Measurements from ENCODE around the gene TMEM150B.

The TMEM150B gene, protein sequence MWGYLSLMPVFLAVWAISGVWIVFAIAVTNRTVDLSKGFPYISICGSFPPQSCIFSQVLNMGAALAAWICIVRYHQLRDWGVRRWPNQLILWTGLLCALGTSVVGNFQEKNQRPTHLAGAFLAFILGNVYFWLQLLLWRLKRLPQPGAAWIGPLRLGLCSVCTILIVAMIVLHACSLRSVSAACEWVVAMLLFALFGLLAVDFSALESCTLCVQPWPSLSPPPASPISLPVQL

DNA sequence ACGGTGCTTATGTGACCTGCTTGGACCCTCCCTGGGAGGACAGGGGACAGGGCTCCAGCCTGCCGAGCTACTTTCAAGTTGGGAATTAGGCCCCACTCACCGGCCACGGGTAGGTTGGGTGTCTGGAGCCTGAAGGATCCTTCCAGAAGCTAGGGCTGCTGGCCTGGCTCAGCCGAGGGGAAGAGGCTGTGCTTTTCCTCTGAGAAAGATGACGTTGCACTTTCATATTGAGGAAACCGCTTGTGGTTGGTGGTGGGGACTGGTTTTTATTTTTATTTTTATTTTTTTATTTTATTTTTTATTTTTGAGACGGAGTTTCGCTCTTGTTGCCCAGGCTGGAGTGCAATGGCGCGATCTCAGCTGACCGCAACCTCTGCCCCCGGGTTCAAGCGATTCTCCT lies at the start of gene TMEM150B:
TSS of gene TMEM150B (minus strand) at position 170 of the 400 bp plus-strand sequence. CDS start 4,305 bp downstream, outside the sequence.
- DNase-seq = no peak

DNA sequence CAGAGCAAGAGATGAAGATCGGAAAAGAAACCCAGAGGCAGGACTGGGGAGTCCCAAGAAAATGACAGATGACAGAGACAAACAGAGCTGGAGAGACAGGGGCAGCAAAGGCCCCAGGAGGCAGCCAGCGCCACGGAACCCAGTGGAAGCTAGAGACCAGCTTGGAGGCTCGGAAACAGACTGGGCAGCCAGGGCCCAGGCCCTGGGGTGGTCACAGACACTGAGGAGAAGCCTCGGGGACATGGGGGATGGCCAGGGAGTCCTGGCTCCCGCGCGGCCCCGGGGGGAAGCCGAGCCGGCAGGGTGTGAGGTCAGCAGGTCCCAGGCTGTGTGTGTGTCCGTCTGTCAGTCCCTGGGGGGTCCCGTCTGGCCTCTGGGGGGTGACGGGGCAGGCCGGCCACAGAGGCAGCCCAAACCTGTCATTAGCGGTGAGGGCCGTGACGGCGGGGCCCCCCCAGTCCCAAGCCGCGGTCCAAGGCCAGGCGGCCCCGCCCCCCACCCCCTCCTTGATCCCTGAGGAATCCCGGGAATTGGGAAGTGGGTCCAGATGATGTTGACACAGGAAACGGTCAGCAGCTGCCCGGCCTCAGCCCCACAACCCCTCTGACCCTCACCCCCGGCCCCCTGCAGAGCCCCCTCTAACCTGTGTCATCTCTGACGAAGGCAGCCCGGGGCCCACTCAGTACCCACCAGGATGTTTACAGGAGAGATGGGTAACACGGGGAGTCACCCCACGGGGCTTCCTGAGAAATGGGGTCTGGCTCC lies 49.0 kb upstream of the TMEM150B start:
- no peak for DNase-seq

DNA sequence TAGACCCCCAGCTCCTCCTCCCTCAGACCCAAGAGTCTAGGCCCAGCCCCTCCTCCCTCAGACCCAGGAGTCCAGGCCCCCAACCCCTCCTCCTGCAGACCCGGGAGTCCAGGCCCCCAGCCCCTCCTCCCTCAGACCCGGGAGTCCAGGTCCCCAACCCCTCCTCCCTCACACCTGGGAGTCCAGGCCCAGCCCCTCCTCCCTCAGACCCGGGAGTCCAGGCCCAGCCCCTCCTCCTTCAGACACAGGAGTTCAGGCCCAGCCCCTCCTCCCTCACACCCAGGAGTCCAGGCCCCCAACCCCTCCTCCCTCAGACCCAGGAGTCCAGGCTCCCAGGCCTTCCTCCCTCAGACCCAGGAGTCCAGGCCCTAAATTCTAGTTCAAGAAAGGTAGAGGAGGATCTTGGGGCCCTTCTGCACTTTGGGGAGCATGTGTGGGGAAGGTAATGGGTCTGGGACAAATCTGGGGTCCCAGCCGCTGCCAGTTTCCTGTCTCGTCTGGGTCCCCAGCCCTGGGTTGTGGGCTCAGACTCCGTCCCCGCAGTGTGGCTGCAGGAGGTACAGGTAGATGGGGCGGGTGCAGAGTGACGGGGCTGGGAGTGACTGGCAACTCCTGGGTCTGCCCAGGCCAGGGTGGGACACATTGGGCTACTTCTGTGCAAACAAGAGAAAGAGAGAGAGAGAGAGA lies 48.3 kb upstream of the TMEM150B start:
- no peak for DNase-seq

DNA sequence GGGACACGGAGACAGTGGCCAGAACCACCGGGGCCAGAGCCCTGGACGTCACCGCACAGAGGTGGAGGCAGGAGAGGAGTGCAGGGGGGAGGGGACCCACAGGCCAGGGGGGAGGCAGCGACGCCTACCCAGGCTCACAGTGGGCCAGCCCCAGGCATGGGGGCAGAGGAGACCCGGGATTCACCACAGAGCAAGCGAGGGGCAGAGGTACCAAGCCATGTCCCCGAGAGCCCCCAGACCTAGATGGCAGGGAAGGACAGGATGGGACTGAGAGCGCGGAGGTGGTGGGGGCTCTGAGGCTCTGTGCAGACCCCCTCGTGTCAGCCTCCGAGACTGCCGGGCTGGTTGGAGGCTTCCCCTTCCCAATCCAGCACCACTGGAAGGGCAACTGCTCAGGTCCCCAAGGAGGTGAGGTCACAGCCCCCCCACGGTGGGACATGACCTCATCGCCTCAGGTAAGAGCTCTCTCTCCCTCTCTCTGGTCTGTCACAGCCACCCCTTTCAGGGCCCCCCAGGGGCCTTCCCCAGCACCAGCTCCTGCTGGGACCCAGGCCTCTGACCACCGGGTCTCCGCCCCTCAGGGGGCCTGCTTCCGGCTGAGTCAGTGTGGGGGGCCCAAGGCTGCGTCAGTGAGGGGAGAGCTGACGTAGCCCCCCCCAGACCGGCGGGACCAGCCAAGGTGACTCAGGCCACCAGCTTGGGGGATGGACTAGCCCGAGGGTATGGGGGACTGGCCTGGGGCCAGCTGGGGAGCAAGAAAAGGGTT lies 47.4 kb upstream of the TMEM150B start:
- no peak for DNase-seq

DNA sequence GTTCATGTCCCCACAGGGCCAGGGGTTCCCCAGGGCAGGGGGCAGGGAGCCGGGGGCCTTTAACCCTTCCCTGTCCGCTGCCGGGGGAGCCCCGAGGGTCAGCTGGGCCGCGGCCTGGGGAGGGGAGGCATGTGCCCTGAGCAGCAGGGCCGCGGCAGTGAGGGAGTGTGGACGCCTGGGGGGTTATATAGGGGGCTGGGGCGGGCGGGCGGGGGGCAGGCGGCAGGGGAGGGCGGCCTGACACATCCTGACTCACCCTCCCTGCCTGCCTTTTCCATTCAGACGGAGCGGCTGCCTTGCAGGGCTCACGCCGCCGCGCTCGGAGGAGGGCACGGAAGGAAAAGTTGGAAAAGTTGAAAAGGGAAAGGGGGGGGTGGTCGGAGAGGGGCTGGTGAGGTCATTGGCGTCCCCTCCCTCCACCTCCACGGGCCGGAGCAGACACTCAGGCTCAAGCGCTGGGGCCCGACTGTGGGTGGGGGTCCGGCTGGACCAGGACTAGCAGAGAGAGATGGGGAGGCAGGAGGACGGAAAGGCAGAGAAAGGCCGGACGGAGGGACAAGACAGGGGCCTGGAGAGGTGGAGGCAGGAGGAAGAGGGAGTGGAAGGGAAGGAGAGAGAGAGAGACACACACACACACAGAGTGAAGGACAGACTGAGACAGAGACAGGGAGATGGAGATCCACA lies 45.3 kb upstream of the TMEM150B start, which contains the start of gene IL11:
TSS of gene IL11 (minus strand) at position 159 of the 684 bp plus-strand sequence. CDS start at position 6, 153 bp downstream.
- no peak for DNase-seq

DNA sequence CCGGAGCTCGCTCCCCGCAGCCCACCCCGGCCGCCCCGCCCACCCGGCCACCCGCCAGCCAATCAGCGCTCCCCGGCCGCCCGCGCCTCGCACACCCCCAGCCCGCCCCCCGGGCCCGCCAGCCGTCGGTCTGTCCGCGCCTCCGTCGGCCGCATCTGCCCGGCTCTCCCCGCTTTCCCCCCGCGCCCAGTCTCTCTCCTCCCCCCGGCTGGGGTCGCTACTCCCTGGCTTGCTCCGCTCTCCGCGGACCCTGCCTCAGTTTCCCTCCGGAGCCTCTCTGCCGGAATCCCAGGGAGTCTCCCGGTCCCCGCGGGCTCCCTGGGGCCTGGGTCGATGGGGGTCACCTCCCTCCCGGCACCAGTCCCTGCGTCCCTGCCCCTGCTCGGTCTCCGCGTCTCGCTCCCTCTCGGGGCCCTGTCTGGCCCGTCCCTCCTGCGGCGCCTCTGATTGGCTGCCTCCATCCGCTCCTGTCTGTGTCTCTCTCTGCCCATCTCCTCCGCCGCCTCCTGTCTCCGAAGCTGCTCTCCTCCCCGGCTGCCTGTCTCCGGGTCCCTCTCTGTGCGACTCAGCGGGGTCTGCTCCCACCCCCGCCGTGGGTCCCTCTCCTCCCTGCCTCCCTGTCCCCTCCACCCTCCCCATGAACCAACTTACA lies 44.6 kb upstream of the TMEM150B start:
- DNase-seq = peak in 1 of 2 experiments; percentile 39

DNA sequence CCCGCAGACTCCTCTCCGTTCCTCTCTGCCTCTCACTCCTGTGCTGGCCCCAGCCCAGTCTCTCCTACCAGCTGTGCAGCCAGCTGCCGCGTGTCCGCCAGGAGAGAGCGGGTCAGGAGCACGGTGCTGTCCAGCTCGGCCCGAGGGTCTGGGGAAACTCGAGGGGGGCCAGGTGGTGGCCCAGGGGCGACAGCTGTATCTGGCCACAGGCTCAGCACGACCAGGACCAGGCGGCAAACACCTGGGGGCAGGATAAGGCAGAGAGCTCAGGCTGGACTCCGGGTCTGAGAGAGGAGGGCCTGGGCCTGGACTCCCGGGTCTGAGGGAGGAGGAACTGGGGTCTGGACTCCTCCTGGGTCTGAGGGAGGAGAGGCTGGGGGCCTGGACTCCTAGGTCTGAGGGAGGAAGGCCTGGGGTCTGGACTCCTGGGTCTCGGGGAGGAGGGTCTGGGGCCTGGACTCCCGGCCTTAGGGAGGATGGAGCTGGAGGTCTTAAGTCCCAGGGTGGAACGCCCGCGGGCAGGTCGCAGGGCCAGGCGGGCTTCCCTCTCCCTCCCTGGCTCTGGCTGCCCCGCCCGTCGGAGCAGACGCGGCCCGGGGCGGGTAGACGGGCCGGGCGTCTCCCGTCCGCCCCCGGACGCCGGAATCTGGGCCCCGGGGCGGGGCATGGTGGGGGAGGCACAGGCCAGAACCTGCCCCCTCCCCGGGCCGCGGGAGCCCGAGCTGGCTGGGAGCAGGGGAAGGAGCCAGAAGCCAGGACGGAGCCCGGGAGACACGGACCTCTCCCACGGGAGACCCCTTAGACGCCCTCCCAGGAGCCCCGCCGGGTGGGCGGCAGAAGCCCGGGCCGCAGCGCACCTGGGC lies 43.8 kb upstream of the TMEM150B start:
- DNase-seq = no peak

DNA sequence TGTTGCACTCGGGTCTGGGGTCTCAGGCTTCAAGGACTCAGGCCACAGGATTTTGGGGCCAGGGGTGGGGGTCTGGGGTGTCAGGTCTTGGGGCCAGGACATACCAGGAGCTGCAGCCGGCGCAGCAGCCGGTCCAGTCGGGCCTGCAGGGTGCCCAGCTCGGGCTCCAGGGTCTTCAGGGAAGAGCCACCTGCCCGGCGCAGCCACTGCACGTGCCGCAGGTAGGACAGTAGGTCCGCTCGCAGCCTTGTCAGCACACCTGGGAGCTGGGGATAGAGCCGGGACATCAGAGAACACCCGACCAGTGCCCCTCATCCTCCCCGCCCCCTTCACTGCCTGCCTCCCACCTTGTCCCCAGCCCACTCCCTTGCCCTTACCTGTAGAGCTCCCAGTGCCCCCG lies 43.0 kb upstream of the TMEM150B start:
- no peak for DNase-seq

DNA sequence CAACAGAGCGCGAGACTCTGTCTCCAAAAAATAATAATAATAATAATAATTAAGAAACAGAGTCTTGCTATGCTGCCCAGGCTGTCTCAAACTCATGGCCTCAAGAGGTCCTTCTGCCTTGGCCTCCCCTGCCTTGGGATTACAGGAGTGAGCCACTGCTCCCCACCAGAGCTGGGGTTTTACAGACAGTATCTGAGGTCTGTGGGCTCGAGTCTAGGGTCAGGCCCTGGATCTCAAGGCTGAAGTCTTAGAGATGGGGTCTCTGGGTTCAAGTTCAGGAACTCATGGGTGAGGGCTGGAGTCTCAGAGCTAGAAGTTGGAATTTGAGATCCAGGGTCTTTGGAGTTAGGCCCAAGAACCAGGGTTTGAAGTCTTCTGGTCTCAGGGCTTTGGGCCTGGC lies 41.6 kb upstream of the TMEM150B start:
- DNase-seq = no peak

DNA sequence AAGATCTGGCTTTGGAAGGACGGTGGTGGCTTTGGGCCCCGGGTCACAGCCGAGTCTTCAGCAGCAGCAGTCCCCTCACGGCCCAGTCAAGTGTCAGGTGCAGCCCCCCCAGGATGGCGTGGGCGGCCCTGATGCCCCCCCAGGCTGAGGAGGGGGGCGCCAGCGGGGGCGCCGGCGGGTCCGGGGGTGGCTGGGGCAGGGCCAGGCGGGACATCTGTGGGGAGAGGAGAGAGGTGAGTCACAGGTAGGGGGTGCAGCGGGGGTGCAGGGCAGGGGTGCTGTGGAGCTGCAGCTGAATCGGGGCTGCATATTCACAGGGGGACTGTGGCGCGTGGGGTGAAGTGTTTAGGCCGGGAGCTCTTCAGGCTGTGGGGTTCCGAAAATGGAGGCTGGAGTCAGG lies 40.8 kb upstream of the TMEM150B start:
- DNase-seq = no peak

DNA sequence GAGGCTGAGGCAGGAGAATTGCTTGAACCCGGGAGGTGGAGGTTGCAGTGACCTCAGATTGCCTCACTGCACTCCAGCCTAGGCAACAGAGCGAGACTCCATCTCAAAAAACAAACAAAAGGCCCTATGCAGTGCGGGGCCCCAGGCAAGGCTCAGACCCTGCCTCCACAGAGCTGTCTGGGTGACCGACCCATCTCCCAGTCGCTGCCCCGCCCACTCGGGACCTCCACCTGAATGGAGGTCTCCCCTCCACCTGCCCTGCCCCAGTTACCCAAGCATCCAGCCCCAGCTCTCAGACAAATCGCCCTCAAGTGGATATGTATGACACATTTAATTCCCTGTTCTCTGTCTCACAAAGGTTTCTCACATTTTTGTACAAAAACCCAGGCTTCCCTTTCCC lies 40.1 kb upstream of the TMEM150B start:
- no peak for DNase-seq

DNA sequence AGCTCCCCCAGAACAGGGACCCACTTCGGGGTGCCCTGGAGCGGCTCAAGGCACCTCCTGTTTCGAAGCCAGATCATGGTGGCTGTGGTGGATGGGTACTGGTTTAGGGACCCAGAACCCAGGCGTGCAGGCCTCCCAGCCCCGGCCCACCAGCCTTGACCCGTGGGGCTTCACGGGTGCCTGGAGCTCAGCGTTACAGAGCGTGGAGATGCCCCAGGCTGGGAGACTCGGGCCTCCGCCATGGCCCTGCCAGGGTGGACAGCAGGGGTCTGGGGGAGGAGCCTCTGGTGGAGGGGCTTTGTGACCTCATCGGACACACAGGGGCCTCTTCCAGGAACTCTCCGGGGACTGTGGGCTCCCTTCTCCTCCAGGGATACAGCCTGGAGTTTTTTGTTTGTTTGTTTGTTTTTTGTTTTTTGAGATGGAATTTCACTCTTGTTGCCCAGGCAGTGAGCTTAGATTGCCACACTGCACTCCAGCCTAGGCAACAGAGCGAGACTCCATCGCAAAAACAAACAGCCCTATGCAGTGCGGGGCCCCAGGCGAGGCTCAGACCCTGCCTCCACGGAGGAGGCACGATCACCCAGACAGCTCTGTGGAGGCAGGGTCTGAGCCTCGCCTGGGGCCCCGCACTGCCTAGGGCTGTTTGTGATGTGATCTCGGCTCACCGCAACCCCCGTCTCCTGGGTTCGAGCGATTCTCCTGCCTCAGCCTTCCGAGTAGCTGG lies 38.0 kb upstream of the TMEM150B start, which contains the start of gene GARIN5B:
TSS of gene GARIN5B (minus strand) at position 271 of the 727 bp plus-strand sequence. CDS start at position 77, 194 bp downstream.
- no peak for DNase-seq

DNA sequence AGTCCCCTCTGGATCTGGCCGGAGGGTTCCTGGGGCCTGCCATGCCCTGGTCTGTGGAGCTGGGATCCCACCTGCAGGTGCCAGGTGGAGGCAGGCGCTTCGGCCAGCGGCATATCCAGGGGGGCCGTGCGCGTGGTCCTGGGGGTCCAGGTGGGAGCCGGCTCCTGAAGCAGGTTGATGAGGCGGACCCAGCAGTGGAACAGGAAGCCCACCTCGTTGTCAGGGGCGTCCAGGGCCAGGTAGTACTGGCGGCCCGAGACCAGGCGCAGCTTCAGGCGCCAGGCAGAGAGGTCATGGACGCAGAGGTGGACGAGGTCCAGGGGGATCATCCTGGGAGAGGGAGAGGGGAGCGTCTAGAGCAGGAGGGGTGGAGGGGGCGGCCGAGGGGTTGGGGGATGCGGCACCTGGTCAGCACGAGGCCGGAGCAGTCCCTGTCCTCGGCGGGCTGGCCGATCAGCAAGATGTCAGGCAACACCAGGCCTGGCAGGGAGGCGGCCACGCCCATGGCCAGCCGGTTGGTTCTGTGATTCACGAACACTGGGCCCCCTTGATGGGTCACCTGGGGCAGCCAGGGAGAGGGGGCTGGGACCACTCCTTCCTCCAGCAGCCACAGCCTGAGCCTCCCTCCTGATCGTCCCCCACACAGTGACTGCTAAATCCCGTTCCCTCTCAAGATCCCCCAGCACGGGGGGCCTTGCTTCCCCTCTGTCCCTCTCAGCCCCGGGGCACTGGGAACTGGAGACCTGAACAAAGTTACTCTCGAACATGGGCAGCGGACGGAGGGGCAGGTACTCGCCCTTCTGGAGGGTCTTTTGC lies 37.2 kb upstream of the TMEM150B start:
- DNase-seq = no peak

DNA sequence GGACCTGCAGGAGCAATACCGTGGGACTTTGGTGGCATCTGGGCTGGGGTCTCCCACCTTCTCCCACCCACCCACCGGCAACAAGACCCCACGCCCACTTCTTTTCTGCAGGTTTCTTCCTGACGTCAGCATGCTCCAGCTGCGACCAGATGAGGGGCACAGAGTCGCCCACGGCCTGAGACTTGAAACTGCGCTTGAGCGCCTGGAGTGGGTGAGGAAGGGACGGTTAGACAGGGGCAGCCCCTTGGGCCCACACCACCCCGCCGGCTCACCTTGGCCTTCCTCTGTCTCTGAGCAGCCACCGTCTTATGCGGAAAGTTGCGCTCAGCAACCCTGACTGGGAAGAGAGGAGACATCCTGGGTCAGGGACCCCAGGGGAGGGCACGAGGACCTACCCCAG lies 35.8 kb upstream of the TMEM150B start:
- DNase-seq = no peak

DNA sequence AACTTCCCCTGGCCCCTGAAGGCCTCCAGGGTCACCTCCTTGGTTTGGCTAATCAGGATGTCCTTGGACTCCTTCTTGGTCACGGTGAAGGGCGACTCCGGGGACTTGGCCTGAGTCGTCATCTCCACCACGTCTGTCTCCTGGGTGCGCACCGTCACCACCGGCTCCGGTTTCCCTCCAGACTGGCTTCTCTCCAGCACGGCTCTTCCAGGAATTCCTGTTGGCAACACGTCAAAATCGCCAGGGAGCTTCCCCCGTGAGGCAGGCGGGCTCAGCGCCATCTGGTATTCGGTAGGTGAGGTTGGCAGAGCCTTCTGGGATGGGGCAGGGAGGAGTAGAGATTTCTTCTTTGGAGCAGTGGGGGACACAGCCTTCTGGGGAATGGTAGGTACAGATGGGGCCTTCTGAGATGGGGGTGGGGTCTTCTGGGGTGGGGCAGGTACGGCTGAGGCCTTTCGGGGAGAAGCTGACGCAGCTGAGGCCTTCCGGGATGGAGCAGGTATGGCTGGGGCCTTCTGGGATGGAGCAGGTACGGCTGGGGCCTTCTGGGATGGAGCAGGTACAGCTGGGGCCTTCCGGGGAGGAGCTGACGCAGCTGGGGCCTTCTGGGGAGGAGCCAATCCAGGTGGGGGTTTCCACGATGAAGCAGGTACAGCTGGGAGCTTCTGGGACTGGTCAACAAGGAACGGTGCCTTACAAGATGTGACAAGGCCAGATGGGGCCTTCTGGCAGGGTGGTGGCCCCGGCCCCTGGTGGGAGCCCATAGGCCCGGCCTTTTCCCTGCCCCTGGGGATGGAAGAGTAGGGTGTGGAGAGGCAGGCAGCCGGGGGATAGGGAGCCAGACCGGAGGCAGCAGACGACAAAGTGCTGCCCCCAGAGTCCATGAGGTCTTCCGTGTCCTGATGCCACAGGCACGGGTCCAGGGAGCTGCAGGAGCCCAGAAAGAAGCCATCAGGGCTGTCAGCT lies 34.1 kb upstream of the TMEM150B start:
- DNase-seq = peak; percentile 34 to 52

DNA sequence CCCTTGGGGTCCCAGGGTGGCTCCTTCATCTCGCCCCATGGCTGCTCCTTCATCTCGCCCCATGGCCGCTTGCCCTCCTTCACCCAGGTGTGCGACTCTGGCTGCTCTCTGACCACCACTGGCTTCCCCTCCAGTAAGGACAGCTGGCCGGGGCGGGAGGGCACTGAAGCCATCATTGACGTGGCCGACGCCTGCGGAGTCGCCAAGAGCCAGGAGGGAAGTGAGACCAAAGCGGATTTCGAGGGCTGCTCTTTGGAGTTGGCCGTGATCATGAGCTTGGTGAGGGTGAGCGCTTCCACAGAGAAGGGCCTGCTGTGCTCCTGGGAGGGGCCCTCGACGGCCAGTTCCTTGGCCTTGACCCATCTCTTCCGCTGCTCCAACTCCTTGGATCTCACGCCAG lies 33.4 kb upstream of the TMEM150B start:
- no peak for DNase-seq

DNA sequence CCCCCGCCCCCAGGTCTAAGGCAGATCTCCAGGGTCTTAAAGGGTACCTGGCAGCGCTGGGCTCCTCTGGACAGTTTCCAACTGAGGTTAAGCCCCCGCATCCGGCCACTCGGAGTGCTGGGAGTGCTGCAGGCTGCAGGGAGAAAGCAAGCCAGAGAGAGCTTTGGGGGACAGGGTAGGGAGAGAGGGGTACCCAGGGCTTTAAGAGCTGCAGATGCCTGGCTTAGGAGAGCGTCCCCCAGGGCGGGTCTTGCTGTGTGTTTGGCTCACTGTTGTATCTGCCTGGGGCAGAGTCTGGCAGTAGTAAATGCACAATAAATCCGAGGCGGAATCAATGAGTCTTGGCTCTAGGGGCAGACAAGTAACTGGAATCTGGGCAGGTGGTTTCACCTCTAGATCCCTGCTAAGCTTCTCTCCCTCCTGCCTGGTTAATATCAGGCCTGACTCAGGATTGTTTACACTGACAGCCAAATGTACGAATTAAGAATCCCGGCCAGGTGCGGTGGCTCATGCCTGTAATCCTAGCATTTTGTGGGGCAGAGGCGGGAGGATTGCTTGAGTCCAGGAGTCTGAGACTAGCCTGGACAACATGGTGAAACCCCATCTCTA lies 30.2 kb upstream of the TMEM150B start:
- no peak for DNase-seq
